ENCODE results near the gene C2. TPM values are rescaled to one million over a fixed set of nuclear protein-coding genes. Genes with fewer than 3 reads are reported as not detected.

C2 gene
- total and polyA plus RNA-seq, 4 donors: 28.6 to 230 (median 132) TPM

- 96 to 97% methylated on average over 12 of the region's 12 CpGs for WGBS, 2 donors
- Histone ChIP-seq H3K9ac (ENCODE audit: insufficient read depth in 1 of 2, low read length in 2 of 2) (no peak overlapping the region), H3K9me3 (ENCODE audit: control insufficient read depth in 4 of 4, insufficient read depth in 3 of 4, low read length in 3 of 4) (no peaks in the 10 kb centered on the region), H3K27me3 (ENCODE audit: control insufficient read depth in 3 of 3, insufficient read depth in 3 of 3, low read length in 2 of 3) (no peaks in the 10 kb centered on the region), H3K27ac (ENCODE audit: low read depth in 1 of 2, low read length in 1 of 2) (no peak overlapping the region), H3K36me3 (ENCODE audit: control insufficient read depth in 4 of 4, insufficient read depth in 4 of 4, low read length in 4 of 4) (peaks cover 12 to 49% (median 22%) of the 10 kb centered on the region in 4 donors), H3K4me3 (no peak overlapping the region), H3K4me1 (ENCODE audit: control insufficient read depth in 5 of 5, insufficient read depth in 5 of 5, low read length in 5 of 5) (peaks cover 4 to 19% (median 9%) of the 10 kb centered on the region in 5 donors)
- ATAC-seq (ENCODE audit: insufficient read depth, low FRiP score): no peak
- TF ChIP-seq CTCF (IDR thresholded peaks at IDR 0.05; ENCODE audit: control extremely low read depth, extremely low read depth): no peak
- DNase-seq: no peak
Measured at GRCh38 chr6:31961616-31962015, 34.1 kb downstream of the C2 start.

- Histone ChIP-seq H3K36me3 (ENCODE audit: control insufficient read depth in 4 of 4, insufficient read depth in 4 of 4, low read length in 4 of 4) (peaks cover 15 to 68% (median 24%) of the 10 kb centered on the region in 4 donors), H3K27me3 (ENCODE audit: control insufficient read depth in 3 of 3, insufficient read depth in 3 of 3, low read length in 2 of 3) (no peaks in the 10 kb centered on the region), H3K27ac (ENCODE audit: low read depth in 1 of 2, low read length in 1 of 2) (no peak overlapping the region), H3K4me1 (ENCODE audit: control insufficient read depth in 5 of 5, insufficient read depth in 5 of 5, low read length in 5 of 5) (peaks cover 0 to 7% (median 3%) of the 10 kb centered on the region in 5 donors), H3K9me3 (ENCODE audit: control insufficient read depth in 4 of 4, insufficient read depth in 3 of 4, low read length in 3 of 4) (no peaks in the 10 kb centered on the region), H3K4me3 (no peak overlapping the region), H3K9ac (ENCODE audit: insufficient read depth in 1 of 2, low read length in 2 of 2) (no peak overlapping the region)
- ATAC-seq (ENCODE audit: insufficient read depth, low FRiP score) (no peak), DNase-seq (no peak)
- WGBS, 2 donors: 96 to 97% methylated on average over 19 of the region's 19 CpGs
- no peak for TF ChIP-seq CTCF (IDR thresholded peaks at IDR 0.05; ENCODE audit: control extremely low read depth, extremely low read depth)
Measured at GRCh38 chr6:31963921-31964320, 36.4 kb downstream of the C2 start.

GRCh38 chr6:31965700-31966099 is 38.2 kb downstream of the C2 start:
- no peaks in the 10 kb centered on the region for H3K9me3 ChIP-seq (ENCODE audit: control insufficient read depth in 4 of 4, insufficient read depth in 3 of 4, low read length in 3 of 4)
- no peak overlapping the region for H3K27ac ChIP-seq (ENCODE audit: low read depth in 1 of 2, low read length in 1 of 2)
- H3K36me3 ChIP-seq (ENCODE audit: control insufficient read depth in 4 of 4, insufficient read depth in 4 of 4, low read length in 4 of 4): peaks cover 15 to 83% (median 28%) of the 10 kb centered on the region in 4 donors
- no peak overlapping the region for H3K4me3 ChIP-seq
- TF ChIP-seq CTCF (IDR thresholded peaks at IDR 0.05; ENCODE audit: control extremely low read depth, extremely low read depth): no peak
- DNase-seq (no peak), ATAC-seq (ENCODE audit: insufficient read depth, low FRiP score) (no peak)
- peaks cover 0 to 3% (median 0%) of the 10 kb centered on the region in 5 donors for H3K4me1 ChIP-seq (ENCODE audit: control insufficient read depth in 5 of 5, insufficient read depth in 5 of 5, low read length in 5 of 5)
- 91 to 95% methylated on average over 13 of the region's 13 CpGs for WGBS, 2 donors
- H3K9ac ChIP-seq (ENCODE audit: insufficient read depth in 1 of 2, low read length in 2 of 2): no peak overlapping the region
- no peaks in the 10 kb centered on the region for H3K27me3 ChIP-seq (ENCODE audit: control insufficient read depth in 3 of 3, insufficient read depth in 3 of 3, low read length in 2 of 3)

GRCh38 chr6:31966506-31966905 is 39.0 kb downstream of the C2 start:
- no peaks in the 10 kb centered on the region for H3K27me3 ChIP-seq (ENCODE audit: control insufficient read depth in 3 of 3, insufficient read depth in 3 of 3, low read length in 2 of 3)
- DNase-seq: no peak
- H3K36me3 ChIP-seq (ENCODE audit: control insufficient read depth in 4 of 4, insufficient read depth in 4 of 4, low read length in 4 of 4): peaks cover 15 to 75% (median 25%) of the 10 kb centered on the region in 4 donors
- H3K4me1 ChIP-seq (ENCODE audit: control insufficient read depth in 5 of 5, insufficient read depth in 5 of 5, low read length in 5 of 5): peaks cover 0 to 12% (median 5%) of the 10 kb centered on the region in 5 donors
- no peak for ATAC-seq (ENCODE audit: insufficient read depth, low FRiP score)
- no peak overlapping the region for H3K27ac ChIP-seq (ENCODE audit: low read depth in 1 of 2, low read length in 1 of 2)
- no peak for TF ChIP-seq CTCF (IDR thresholded peaks at IDR 0.05; ENCODE audit: control extremely low read depth, extremely low read depth)
- no peaks in the 10 kb centered on the region for H3K9me3 ChIP-seq (ENCODE audit: control insufficient read depth in 4 of 4, insufficient read depth in 3 of 4, low read length in 3 of 4)
- no peak overlapping the region for H3K4me3 ChIP-seq
- WGBS, 2 donors: 94 to 98% methylated on average over 7 of the region's 7 CpGs
- H3K9ac ChIP-seq (ENCODE audit: insufficient read depth in 1 of 2, low read length in 2 of 2): no peak overlapping the region

Data from lung (tissue), 12 donors.